Fibroblast of the aortic adventitia (primary cell): Measurements from ENCODE around the gene POLDIP3. TPM values are rescaled to one million over a fixed set of nuclear protein-coding genes. Genes with fewer than 3 reads are reported as not detected.
"Not testable (repeated sequence)": the region's sequence is repeated elsewhere in the genome, so short reads cannot be mapped to it uniquely, and the experiment has no call there.

Experiments used
- DNase-seq: peaks from one replicate; pipeline ENCODE4 v3.0.0-alpha.2; 2010; ENCODE audit warnings: low read depth
- H3K4me3 ChIP-seq: 2 replicates; pipeline ENCODE4 v1.5.1; 2011; ENCODE audit warnings: low read depth, mild to moderate bottlenecking, control low read depth, low read length, moderate library complexity
- CTCF ChIP-seq: IDR thresholded peaks from 2 replicates; pipeline ENCODE4 v1.5.1; 2011; ENCODE audit warnings: mild to moderate bottlenecking, low read length, control low read depth, inconsistent platforms; ENCODE audit not compliant: insufficient read depth
- total RNA-seq: library from RNA; depleted of rRNA; stranded (reverse); fragments of >200 nt; gene quantifications from 2 replicates; pipeline ENCODE4 v1.2.3, GENCODE V29; 2012; ENCODE audit warnings: low replicate concordance

POLDIP3 gene
- total RNA-seq, 1 donor, result 34.1 TPM

GRCh38 chr22:42610186-42610585 lies 4.5 kb downstream of the POLDIP3 start:
- DNase-seq, result no peak
- TF ChIP-seq CTCF, result no peak
- no peak overlapping the region for H3K4me3 ChIP-seq

- no peak overlapping the region for H3K4me3 ChIP-seq
- peak; percentile 53 for DNase-seq
- TF ChIP-seq CTCF, result no peak
Measured at GRCh38 chr22:42608823-42609361, 5.8 kb downstream of the POLDIP3 start.

GRCh38 chr22:42608136-42608822 lies 6.4 kb downstream of the POLDIP3 start:
- DNase-seq, result no peak
- no peak for TF ChIP-seq CTCF
- H3K4me3 ChIP-seq, result no peak overlapping the region

- H3K4me3 ChIP-seq, DNase-seq: not testable (repeated sequence)
Measured at GRCh38 chr22:42607641-42608040, 7.0 kb downstream of the POLDIP3 start.

GRCh38 chr22:42604403-42604802 lies 10.3 kb downstream of the POLDIP3 start:
- DNase-seq, result peak; percentile 34
- no peak for TF ChIP-seq CTCF
- H3K4me3 ChIP-seq, result no peak overlapping the region

- no peak for DNase-seq
- H3K4me3 ChIP-seq, result no peak overlapping the region
Measured at GRCh38 chr22:42603427-42603826, 11.3 kb downstream of the POLDIP3 start.

GRCh38 chr22:42602470-42602869 lies 12.2 kb downstream of the POLDIP3 start:
- TF ChIP-seq CTCF, result no peak
- no peak for DNase-seq
- H3K4me3 ChIP-seq, result no peak overlapping the region

More at GRCh38 chr22:42603427-42603826, 11.3 kb downstream of the POLDIP3 start:
- no peak for TF ChIP-seq CTCF
